Measurements from ENCODE around the gene MPG. TPM values are rescaled to one million over a fixed set of nuclear protein-coding genes. Genes with fewer than 3 reads are reported as not detected.
A peak's percentile ranks its signal among the peaks of the same experiment; 100 is the strongest.

Gene MPG
- total RNA-seq, 2 donors from 2014 or later, result 111 to 138 TPM

- DNase-seq (ENCODE audit: low spot score), result no peak
- WGBS, result 49% methylated on average over 12 of the region's 12 CpGs
- intact Hi-C loops (cut with DNase I), result no loop called here
- H3K27me3 ChIP-seq (replicated peaks; ENCODE audit: insufficient read depth), result no peaks in the 10 kb centered on the region
- H3K4me3 ChIP-seq, result no peak overlapping the region
- H3K27ac ChIP-seq, result peak overlapping the region in 1 of 2 donors; percentile 95
- H3K4me1 ChIP-seq (replicated peaks), result peaks cover 41% of the 10 kb centered on the region
- TF ChIP-seq POLR2AphosphoS5 (IDR thresholded peaks at IDR 0.05) (no peak), CTCF (IDR thresholded peaks at IDR 0.05) (no peak), POLR2A (IDR thresholded peaks at IDR 0.05) (no peak)
- no peaks in the 10 kb centered on the region for H3K9me3 ChIP-seq
- no peaks in the 10 kb centered on the region for H3K36me3 ChIP-seq
These were observed 3.8 kb upstream of the MPG start for GRCh38 chr16:74051-74746.

GRCh38 chr16:74747-75334 is 3.2 kb upstream of the MPG start:
- DNase-seq (ENCODE audit: low spot score), result no peak
- 83% methylated on average over 16 of the region's 16 CpGs for WGBS
- peaks cover 0 to 3% of the 10 kb centered on the region in 2 donors for H3K36me3 ChIP-seq
- H3K27me3 ChIP-seq (replicated peaks; ENCODE audit: insufficient read depth), result no peaks in the 10 kb centered on the region
- H3K4me1 ChIP-seq (replicated peaks), result peaks cover 41% of the 10 kb centered on the region
- H3K9me3 ChIP-seq, result no peaks in the 10 kb centered on the region
- peak overlapping the region; percentile 88 to 91 for H3K27ac ChIP-seq
- TF ChIP-seq POLR2A (IDR thresholded peaks at IDR 0.05), result no peak
- intact Hi-C loops (cut with DNase I), result no loop called here
- no peak overlapping the region for H3K4me3 ChIP-seq

GRCh38 chr16:75580-76501 is 2.2 kb upstream of the MPG start:
- intact Hi-C loops (cut with DNase I), result no loop called here
- H3K36me3 ChIP-seq, result peaks cover 0 to 7% of the 10 kb centered on the region in 2 donors
- peak overlapping the region; percentile 88 to 91 for H3K27ac ChIP-seq
- 52% methylated on average over 11 of the region's 11 CpGs for WGBS
- TF ChIP-seq POLR2A (IDR thresholded peaks at IDR 0.05), result no peak
- TF ChIP-seq CTCF (IDR thresholded peaks at IDR 0.05), result peak in 1 of 4 experiments; percentile 14
- H3K27me3 ChIP-seq (replicated peaks; ENCODE audit: insufficient read depth), result no peaks in the 10 kb centered on the region
- no peak overlapping the region for H3K4me3 ChIP-seq
- H3K9me3 ChIP-seq, result no peaks in the 10 kb centered on the region
- DNase-seq (ENCODE audit: low spot score), result no peak
- peaks cover 33% of the 10 kb centered on the region for H3K4me1 ChIP-seq (replicated peaks)

GRCh38 chr16:76535-77272 is 1.3 kb upstream of the MPG start:
- H3K27me3 ChIP-seq (replicated peaks; ENCODE audit: insufficient read depth), result no peaks in the 10 kb centered on the region
- H3K4me3 ChIP-seq, result peak overlapping the region; percentile 84 to 98
- H3K36me3 ChIP-seq, result peaks cover 0 to 7% of the 10 kb centered on the region in 2 donors
- TF ChIP-seq CTCF (IDR thresholded peaks at IDR 0.05), result no peak
- no peak for TF ChIP-seq POLR2A (IDR thresholded peaks at IDR 0.05)
- no peak for DNase-seq (ENCODE audit: low spot score)
- WGBS, result 38% methylated on average over 13 of the region's 13 CpGs
- peaks cover 29% of the 10 kb centered on the region for H3K4me1 ChIP-seq (replicated peaks)
- intact Hi-C loops (cut with DNase I), result no loop called here
- no peaks in the 10 kb centered on the region for H3K9me3 ChIP-seq
- H3K27ac ChIP-seq, result peak overlapping the region; percentile 88 to 91
